ENCODE results near the gene DIPK1B. TPM values are rescaled to one million over a fixed set of nuclear protein-coding genes. Genes with fewer than 3 reads are reported as not detected.
A peak's percentile ranks its signal among the peaks of the same experiment; 100 is the strongest.

Gene DIPK1B
- total RNA-seq, 4 donors from 2014 or later = 5.4 to 37.9 (median 15.8) TPM

GRCh38 chr9:136717399-136717798 lies 5.0 kb downstream of the DIPK1B start:
- H3K36me3 ChIP-seq = peaks cover 0 to 17% (median 0%) of the 10 kb centered on the region in 3 donors
- peaks cover 0 to 40% of the 10 kb centered on the region in 2 donors for H3K27me3 ChIP-seq
- WGBS, 2 donors = 84 to 88% methylated on average over 8 to 15 of the region's 16 CpGs
- no peaks in the 10 kb centered on the region for H3K9me3 ChIP-seq
- no peak overlapping the region for H3K27ac ChIP-seq
- no peak overlapping the region for H3K4me3 ChIP-seq
- TF ChIP-seq EP300 (IDR thresholded peaks at IDR 0.05) (no peak), CTCF (IDR thresholded peaks at IDR 0.05) (no peak), POLR2A (IDR thresholded peaks at IDR 0.05) (no peak)
- H3K4me1 ChIP-seq = peaks cover 0 to 65% (median 17%) of the 10 kb centered on the region in 4 donors
- no peak for DNase-seq (ENCODE audit: low spot score in 2 of 2)

GRCh38 chr9:136718345-136719194 lies 6.2 kb downstream of the DIPK1B start:
- TF ChIP-seq POLR2A (IDR thresholded peaks at IDR 0.05) = no peak
- TF ChIP-seq CTCF (IDR thresholded peaks at IDR 0.05) = no peak
- TF ChIP-seq EP300 (IDR thresholded peaks at IDR 0.05) = no peak
- Histone ChIP-seq H3K27me3 (peaks cover 0 to 29% of the 10 kb centered on the region in 2 donors), H3K9me3 (no peaks in the 10 kb centered on the region), H3K27ac (no peak overlapping the region), H3K36me3 (peaks cover 0 to 29% (median 9%) of the 10 kb centered on the region in 3 donors), H3K4me1 (peaks cover 0 to 57% (median 15%) of the 10 kb centered on the region in 4 donors), H3K4me3 (no peak overlapping the region)
- WGBS, 2 donors = 70 to 74% methylated on average over 13 to 16 of the region's 20 CpGs
- DNase-seq (ENCODE audit: low spot score in 2 of 2) = no peak

GRCh38 chr9:136719195-136719880 lies 7.0 kb downstream of the DIPK1B start:
- peaks cover 0 to 22% of the 10 kb centered on the region in 2 donors for H3K27me3 ChIP-seq
- TF ChIP-seq EP300 (IDR thresholded peaks at IDR 0.05) (no peak), POLR2A (IDR thresholded peaks at IDR 0.05) (no peak), CTCF (IDR thresholded peaks at IDR 0.05) (no peak)
- H3K27ac ChIP-seq = no peak overlapping the region
- WGBS, 2 donors = 38 to 65% methylated on average over 4 to 6 of the region's 24 CpGs
- H3K4me1 ChIP-seq = peaks cover 0 to 57% (median 15%) of the 10 kb centered on the region in 4 donors
- DNase-seq (ENCODE audit: low spot score in 2 of 2) = no peak
- H3K4me3 ChIP-seq = no peak overlapping the region
- no peaks in the 10 kb centered on the region for H3K9me3 ChIP-seq
- H3K36me3 ChIP-seq = peaks cover 0 to 36% (median 16%) of the 10 kb centered on the region in 3 donors

- Histone ChIP-seq H3K27ac (peak overlapping the region in 2 of 4 donors; percentile 4 to 36), H3K4me3 (no peak overlapping the region), H3K36me3 (peaks cover 0 to 47% (median 16%) of the 10 kb centered on the region in 3 donors), H3K4me1 (peaks cover 0 to 59% (median 15%) of the 10 kb centered on the region in 4 donors), H3K27me3 (peaks cover 0 to 11% of the 10 kb centered on the region in 2 donors), H3K9me3 (no peaks in the 10 kb centered on the region)
- 17 to 30% methylated on average over 19 to 20 of the region's 20 CpGs for WGBS, 2 donors
- TF ChIP-seq POLR2A (IDR thresholded peaks at IDR 0.05) = no peak
- TF ChIP-seq EP300 (IDR thresholded peaks at IDR 0.05) = no peak
- no peak for TF ChIP-seq CTCF (IDR thresholded peaks at IDR 0.05)
- no peak for DNase-seq (ENCODE audit: low spot score in 2 of 2)
Observed at GRCh38 chr9:136720251-136720897, 8.0 kb downstream of the DIPK1B start.
